GM18909 (cell line): Measurements from ENCODE around the gene CDH15.

Experiments
- ATAC-seq: cut with Tn5 transposase; IDR thresholded peaks from one replicate; pipeline ENCODE4 v1.9.1; 2021; ENCODE audit warnings: mild to moderate bottlenecking; ENCODE audit not compliant: unreplicated experiment, poor library complexity

Gene CDH15

DNA sequence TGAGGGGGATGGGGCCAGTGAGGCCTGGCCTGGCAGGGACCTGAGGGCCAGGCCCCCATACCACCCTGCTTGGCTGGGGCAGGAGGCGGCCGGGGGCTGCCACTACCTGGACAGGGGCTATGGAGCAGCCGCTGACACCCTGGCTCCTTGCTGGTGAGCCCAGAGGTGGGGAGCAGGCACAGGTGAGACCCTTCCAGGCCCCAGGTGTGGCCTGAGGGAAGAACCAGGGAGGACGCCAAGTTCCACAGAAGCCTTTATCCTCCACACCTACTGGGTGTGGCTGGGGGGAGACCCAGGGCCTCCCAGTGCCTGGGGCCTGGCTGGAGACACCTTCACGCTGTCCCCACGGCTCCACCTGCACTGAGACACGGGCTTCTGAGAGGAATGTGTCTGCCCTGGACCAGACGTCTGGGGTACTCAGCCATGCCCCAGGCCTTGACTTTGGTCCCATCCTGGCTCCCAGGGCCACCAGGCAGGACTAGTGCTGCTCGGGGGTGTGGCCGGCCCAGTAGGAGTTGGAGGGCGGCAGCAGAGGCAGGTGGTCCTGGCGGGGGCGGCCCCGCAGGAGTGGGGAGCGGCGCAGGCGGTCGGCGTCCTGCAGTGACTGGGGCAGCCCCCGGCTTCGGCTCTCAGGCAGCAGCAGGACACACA, 24.1 kb downstream of the CDH15 start:
- ATAC-seq, result no peak

DNA sequence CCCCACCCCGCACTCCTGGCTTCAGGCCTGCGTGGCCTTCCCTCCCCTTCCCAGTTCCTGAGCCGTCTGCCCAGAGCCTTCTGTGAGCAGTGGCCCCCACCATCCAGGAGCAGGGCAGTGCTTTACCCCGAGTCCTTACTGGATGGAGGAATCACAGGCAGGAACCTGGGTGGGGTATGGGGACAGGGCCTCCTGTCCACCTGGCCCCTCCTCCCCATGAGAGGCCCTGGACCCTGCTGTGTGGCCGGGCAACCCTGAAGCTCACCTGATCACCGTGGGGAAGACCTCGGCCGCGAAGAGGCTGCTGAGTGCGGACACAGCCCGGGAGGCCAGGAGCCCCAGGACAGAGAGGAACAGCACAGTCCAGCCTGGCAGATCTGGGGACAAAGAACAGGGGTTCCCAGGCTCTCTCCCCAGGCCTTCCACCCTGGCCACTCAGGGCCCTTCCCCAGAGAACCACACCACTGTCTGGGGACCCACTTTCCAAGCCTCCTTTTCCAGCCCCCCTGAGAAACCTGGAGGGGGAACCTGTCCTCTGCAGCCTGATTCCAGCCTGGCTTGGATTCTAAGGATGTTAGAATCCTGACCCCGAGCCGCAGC, 25.6 kb downstream of the CDH15 start:
- ATAC-seq, result no peak

DNA sequence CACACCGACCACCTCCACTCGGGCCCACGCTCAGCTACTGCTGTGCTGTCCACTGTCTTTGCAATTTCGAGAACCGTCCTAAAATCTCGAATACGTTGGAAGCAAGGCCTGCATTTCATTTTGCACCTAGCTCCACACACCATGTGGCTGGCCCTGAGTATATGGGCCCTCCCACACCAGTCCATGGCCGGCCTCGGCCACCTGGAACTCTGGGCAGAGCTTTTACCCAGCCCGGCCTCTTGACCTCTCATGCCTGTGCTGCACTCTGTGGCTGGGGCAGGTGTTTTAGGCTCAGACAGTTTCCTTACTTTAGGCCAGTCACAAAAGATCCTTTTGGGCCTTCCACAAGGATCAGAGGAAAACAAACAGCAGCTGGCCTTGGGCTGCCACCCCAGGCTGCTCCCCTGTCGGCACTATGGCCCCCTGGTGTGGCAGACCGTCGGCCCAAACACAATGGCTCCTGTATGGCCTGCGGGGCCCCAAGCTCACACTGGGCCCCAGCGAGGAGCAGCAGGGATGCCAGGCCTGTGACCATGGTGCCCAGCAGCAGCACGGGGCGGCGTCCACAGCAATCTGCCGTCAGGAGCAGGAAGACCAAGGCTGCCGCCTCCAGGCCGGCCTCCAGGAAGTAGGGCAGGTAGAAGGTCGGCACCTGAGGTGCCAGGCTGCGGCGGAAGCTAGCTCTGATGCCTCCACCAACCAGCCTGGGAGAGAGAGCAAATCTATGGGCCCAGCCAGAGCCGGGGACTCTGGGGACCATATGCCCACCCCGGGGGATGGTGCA, 26.3 kb downstream of the CDH15 start:
- no peak for ATAC-seq

DNA sequence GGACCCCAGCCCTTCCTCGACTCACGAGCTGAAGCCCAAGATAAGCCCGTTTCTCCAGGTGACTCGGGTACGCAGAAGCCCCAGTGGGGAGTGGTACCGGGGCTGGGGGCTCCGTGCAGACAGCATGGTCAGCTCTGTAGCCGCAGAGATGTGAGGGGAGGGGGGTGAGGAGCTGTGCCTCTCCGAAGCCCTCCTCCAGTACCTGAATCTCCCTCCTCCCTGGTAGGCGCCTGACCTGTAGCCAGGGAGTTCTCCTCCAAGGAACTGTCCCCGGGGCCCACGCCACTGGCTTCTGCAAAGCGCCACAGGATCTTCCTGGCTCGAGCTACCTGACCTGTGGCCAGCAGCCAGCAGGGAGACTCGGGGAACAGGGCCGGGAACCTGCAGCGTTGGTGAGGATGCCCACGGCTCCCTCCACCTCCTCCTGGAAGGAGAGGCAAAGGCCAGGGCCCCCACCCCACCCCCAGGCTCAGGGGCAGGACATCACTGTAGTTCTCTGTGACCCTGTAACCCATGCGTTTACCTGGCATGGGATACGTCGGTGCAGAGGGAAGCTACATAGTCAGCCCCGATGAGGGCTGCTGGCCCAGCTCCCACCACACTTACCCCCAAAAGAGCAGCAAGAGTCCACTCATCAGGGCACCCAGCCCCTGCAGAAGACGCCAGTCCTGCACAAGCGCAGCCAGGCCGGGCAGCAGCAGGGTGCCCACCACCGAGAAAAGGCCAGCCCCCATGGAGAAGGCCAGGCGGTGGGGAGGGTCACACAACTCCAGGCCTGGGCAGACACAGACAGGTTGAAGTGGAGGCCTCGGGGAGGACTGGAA, 27.1 kb downstream of the CDH15 start:
- no peak for ATAC-seq

DNA sequence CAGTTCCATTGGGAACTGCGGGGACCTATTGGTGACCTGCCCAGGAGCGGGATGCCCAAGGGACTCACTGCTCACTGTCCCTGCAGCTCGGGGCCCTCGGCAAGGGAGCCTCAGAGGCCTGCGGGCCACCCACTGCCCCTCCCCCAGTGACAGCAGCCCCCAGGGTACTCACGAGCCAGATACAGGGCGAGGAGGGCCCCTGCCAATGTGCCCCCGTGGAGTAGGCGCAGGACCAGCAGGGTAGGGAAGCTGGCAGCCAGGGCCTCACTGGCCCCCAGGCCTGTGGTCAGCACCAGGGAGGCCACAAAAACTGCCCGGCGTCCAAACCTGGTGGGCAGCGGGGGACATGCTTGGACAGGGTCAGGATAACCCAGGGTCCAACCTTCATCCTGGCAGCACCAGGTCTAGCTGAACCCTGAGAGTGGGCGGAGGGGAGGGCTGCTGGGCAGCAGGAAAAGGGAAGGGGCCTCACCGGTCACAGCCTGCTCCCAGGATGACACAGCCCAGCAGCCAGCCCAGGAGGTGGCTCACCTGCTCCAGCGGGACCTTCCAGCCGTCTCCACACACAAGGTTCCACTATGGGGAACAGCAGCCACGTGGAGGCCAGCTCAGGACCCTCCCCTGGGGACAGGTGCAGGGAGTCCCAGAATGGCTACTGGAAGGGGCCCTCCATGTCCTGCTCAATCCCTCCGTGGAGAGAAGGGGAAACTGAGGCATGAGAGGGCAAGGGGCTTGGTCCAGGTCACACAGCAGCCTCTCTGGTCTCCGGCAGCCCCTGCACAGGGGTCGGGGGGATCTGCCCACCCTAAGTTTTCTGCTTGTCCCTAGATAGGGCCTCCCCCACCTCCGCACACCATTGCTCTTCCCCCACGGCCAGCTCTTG, 27.9 kb downstream of the CDH15 start:
- ATAC-seq, result no peak

DNA sequence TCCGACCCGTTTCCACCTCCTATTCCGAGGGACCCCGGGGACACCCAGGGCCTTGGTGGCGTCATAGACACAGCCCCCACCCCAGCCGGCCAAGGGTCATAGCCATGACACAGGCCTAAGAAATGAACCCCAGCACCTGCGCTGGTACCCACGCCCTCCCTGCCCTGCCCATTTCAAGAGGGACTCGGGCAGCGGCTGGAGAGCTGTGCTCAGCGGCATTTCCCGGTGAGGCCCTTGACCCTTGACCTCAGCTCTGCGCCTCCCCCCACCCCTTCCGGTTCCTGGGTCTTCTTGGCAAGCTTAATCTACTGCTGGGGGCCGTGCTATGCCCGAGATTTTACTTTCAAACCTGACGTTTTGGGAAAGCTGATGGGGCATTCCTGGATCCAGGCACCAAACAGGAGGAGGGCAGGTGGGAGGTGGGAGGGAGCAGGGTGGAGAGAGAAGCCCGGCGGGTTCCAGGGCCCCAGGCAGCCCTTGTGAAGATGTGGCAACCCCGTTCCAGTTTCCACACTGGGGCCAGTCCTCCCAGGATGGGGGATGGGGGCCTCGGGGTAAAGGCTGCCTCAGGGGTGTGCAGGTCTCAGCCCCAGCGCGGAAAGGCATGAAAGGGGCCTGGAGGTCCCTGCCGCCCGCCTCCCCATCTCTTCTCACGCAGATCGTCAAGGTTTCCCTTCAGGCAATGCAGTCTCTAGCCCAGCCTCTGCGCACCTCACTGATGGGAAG, 28.7 kb downstream of the CDH15 start, which contains the start of gene SLC22A31:
SLC22A31 (minus strand) TSS at position 414 of the 726 bp plus-strand sequence; CDS start at position 378, 36 bp downstream.
- no peak for ATAC-seq

DNA sequence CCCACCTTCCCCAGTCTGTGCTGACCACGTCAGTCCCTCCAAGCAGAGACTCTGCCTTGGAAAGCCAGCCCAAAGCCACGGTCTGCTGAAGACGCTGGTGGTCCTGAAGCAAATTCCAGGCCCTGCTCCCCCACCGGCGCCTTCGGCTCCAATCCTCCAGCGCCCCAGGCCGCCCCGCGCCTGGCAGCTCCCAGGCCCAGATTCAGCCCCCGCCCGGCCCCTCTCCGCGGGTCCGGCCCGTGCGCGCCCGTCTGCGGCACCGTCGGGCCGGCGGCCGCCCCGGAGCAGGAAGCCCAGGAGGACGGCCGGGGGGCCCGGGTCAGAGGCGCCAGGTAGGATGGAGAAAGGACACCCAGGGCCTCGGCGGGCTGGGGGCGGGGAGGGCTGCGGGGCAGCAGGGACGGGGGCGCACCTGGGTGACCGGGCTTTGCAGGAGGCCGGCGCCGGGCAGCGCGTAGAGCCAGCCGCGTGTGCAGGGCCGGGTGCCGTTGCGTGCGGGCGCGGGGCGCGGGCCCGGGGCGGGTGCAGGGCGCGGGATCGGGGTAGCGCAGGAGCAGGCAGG, 29.4 kb downstream of the CDH15 start:
- no peak for ATAC-seq

DNA sequence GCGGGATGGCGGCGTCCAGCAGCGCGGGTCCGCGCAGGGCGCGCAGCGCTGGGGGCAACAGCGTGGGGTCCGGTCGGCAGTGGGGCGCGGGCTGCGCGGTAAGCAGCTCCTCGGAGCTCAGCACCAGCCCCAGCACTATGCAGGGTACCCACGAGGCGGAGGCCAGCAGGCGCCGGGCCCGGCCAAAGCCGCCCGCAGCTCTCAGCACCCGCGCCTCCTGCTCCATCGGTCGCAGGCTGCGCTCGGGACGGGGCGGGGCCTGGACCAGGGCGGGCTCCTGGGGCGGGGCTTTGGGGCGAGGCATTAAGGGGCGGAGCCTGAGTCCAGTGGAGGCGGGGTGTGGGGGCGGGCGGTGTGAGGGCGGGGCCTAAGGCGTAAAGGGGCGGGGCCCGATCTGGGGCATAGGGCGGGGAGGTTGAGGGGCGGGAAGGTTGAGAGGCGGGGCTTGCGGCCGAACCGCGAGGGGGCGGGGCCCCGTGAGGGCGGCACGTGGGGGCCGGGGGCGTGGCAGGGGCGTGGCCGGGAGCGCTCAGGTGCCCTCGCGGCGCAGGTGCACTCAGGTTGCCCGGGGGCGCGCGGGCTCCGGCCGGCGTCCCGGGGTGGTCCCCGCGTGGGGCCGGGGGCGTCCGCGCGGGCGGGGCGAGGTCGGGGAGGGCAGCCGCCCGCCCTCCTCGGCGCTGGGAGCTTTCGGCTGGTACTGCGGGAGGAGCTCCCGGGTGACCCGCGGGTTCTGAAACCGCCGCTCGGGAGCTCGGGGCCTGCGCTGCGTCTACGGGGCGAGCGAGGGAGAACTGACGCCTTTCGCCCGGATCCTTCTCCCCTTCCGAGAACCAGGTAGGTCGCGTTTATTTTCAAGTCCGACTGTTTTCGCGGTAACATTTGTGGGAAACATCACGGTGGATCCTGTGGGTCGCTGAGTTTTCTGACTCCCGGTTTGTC, 30.2 kb downstream of the CDH15 start:
- ATAC-seq, result peak; percentile 46

DNA sequence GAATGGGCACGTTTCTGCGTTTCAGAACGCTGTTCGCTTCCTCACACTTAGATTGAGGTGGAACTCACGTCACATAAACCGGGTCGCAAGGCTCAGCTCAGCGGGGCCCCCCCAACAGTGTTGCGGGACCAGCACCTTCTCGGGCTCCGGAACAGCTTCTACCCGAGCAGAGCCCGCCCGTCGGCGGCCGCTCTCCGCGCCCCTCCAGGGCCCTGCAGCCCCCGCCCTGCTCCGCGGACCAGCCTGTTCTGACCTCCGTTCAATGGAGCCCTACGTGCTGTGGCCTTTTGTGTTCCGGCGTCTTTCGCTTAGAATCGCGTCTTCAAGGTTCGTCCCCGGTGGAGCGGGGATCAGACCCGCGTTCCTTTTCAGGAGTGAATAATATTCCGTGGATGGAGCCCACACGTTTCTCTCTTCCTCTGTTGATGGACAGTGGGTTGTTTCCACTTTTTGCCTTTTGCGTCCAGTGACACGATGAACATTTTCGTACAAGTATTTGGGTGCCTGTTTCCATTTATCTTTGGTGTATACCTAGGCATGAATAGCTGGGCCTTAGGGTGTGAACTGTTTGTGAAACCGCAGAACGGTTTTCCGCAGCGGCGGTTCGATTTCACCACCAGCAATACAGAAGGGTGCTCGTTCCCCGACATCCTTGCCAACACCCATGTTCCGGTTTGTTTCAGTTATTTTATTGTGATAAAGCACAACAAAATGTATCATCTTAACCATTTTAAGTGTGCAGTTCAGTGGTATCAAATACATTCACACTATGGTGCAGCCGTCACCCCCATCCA, 31.1 kb downstream of the CDH15 start:
- no peak for ATAC-seq

DNA sequence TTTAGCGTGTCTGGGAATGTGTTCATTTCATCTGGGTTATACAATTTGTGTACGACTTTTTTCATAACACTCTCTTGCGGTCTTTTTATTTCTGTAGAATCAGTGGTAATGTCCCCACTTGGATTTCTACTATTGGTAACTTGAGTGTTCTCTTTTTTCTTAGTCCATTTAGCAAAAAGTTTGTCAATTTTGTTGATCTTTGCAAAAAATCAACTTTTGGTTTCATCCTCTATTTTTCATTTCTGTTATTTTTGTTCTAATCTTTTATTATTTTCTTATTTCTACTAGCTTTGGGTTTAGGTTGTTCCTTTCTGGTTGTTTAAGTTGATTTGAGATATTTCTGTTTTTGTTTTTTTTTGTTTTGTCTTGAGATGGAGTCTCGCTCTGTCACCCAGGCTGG, 36.4 kb downstream of the CDH15 start:
- ATAC-seq, result no peak

DNA sequence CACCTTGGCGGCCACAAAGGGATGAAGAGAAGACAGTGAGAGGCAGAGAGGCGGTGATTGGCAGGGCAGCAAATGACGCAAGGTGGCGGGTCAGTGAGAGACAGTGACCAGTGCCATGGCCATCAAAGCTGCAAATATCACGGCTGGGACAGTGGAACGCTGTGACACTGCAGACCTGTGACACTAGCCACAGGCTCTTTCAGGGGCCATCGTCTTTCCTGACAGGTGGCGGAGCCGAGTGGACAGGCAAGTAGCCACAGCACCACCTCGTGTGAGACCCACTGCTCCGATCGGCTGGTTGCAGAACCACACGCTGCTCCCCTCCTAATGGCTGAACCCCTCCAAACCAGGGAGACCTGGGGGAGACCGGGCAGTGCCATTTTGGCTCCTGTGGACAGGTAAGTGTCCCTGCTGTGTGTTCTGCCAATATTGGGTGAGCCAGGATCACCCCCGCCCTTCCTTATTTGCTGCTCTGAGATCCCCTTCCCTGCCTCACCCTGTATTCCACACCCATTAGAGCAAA, 38.0 kb downstream of the CDH15 start:
- ATAC-seq, result no peak

DNA sequence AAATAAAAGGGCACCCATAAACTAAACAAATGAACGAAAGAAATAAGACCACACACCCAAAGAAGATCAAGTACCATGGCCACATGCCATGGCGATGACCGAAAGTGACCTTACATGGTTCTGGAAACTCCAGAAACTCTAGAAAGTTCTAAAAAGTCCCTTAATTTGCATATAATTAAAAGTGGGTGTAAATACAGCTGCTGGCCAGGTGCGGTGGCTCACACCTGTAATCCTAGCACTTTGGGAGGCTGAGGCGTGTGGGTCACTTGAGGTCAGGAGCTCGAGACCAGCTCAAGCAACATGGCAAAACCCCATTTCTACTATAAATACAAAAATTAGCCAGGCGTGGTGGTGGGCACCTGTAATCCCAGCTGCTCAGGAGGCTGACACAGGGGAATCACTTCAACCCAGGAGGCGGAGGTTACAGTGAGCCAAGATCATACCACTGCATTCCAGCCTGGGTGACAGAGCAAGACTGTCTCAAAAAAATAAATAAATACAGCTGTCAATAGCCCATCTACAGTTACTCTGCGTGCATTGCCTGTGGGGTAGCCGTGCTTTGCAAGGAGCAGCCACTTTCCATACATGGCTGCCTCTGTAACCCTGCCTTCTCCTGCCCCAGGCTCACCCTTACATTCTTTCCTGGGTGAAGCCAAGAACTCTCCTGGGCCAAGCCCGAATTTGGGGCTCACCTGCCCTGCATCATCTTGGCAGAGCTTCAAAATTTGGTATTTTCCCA, 38.8 kb downstream of the CDH15 start:
- ATAC-seq, result no peak

DNA sequence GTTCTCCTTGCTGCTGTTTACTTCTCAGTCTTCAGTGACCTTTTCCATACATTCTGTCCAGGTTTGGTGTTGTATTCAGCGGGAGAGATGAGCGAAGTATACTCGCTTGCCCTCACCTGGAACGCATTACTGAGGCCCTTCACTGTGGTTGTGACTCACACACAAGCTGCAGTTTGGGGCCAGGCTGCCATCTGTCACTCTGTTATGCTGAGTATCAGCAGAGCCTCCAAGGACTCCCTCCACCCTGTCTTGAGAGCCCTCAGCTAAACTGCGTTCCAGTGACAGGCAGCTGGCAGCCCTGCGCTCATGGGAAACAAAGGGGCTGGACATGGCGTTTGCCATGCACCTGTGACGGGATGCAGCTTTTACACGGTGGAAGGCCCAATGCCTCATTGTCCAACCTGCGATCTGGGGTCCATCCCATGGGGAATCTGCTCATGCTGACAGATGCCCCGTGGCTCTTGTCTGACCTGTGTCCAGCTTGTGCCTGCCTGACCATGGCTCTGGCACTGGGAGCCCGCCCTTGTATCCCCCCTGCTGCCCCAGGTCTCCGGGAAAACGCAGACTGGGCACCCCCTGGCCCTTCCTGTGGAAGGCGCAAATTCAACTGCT, 39.5 kb downstream of the CDH15 start:
- no peak for ATAC-seq

DNA sequence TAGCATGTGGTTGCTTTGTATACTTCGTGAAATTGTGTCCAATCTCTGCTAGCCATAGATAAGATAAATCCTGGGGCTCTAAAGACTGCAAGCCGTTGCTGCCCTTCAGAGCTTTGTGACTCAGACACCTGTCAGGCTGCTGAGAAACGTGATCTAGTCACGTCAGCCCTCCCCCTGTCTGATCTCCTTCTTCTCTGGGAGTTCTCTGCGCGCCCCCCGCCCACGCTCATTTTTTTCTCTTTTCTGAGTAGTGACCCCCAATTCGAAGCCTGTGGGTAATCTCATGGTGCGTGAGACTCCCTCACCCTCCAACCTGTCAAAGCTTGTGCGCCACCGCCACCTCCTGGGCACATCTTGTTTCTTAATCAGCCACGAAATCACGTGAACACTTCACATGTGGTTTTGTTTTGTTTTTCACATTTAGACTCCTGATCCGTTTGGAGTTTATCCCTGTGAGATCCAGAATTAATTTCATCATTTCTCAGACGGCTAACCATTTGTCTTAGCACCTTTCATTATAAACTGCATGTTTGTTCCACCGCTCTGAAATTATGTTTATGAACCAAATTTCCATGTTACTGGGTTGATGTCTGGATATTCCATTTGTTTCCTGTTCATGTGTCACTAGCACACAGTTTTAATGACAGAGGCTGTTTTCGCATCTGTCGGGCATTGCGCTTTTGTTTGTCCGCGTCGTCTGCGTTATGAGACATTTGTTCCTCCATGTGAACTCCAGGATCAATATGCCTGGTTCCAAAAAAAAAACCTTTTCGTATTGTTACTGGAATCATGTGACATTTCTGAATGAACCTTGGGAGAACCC, 45.0 kb downstream of the CDH15 start:
- no peak for ATAC-seq

DNA sequence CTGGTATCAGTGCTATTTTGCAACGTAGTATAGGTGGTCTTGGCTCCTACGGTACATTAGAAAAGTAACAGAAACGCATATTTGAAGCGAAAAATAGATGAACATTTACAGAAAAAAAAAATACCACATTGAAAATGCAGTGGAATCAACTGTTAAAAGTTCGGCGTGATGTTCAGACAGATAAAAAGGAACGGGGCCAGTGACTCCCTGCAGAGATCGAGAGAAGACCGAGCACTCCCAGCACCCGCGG, 45.5 kb downstream of the CDH15 start:
- ATAC-seq, result no peak
